HG03159 (cell line): Measurements from ENCODE around the gene CACNG6.
"Not testable (repeated sequence)": the region's sequence is repeated elsewhere in the genome, so short reads cannot be mapped to it uniquely, and the experiment has no call there.

Experiments used
- ATAC-seq: cut with Tn5 transposase; IDR thresholded peaks from one replicate; pipeline ENCODE4 v1.9.1; 2021; ENCODE audit warnings: mild to moderate bottlenecking, moderate library complexity; ENCODE audit not compliant: unreplicated experiment

The CACNG6 gene, protein sequence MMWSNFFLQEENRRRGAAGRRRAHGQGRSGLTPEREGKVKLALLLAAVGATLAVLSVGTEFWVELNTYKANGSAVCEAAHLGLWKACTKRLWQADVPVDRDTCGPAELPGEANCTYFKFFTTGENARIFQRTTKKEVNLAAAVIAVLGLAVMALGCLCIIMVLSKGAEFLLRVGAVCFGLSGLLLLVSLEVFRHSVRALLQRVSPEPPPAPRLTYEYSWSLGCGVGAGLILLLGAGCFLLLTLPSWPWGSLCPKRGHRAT

DNA sequence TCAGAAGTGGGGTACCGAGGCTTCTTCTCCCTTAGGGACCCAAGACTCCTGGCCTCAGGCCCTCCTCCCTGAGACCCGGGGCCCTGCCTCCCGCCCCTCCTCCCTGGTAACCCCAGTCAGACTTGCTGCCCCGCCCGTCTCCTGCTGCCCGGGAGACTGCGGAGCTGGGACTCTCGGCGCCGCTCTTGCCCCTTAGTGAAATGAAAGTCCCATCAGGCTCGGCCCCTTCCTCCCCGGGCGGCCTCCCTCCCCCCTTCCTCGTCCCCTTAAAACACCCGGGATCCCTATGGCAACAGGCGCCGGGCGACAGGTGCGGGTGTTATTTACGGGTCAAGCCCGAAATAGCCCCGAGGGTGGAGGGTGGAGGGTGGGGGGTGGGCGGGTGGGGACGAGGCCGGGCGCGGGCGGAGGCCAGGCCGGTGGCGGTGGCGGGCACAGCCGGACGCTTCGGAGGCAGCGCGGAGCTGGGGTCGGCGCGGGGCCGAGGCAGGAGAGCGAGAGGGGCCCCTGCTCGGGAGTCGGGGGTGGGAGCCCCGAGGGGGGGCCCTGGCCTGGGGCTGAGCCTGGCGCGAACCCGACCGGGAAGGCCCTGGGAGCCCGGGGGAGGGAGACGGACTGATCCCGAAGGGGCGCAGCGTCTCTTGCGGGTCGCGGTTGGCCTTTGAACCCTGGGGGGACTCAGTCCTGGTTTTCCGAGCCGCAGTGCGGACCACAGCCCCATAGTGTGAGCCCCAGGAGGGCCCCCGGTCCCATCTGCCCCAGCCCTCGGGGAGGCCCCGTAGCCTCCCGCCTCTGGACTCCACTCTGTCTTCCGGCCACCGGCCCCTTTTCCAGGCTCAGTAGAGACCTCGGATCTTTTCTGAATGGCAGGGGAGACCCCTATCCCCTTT, at the start of gene CACNG6:
CACNG6 (plus strand) TSS at position 414 of the 890 bp plus-strand sequence. CDS start 1,241 bp downstream, outside the sequence.
- no peak for ATAC-seq

DNA sequence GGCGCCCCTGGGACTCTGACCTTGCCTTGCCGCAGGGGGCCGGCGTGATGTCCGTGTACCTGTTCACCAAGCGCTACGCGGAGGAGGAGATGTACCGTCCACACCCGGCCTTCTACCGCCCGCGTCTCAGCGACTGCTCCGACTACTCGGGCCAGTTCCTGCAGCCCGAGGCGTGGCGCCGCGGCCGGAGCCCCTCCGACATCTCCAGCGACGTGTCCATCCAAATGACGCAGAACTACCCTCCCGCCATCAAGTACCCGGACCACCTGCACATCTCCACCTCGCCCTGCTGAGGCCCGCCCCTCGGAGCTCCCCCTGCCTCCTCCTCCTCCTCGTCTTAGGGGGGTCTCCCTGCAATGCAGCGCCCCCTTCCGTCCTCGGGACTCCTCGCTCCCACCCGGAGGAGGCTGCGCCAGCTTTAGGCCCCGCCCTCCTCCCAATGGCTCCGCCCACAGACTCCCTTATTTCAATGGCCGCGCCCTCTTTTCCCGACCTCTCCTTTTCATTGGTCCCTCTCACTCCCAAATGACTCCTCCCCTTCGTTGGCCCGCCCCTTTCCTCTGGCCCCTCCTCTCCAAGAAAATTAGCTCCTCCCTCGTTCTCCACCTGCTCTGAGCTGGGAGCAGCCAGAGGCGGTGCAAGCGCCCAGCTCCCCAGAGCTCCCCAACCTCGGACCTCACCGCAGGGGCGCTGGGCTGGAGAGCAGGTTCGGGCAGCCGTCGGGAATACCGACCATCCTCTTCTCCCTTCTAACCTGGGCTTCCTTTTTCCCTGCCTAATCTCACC, 49.2 kb upstream of the CACNG6 start:
- no peak for ATAC-seq

DNA sequence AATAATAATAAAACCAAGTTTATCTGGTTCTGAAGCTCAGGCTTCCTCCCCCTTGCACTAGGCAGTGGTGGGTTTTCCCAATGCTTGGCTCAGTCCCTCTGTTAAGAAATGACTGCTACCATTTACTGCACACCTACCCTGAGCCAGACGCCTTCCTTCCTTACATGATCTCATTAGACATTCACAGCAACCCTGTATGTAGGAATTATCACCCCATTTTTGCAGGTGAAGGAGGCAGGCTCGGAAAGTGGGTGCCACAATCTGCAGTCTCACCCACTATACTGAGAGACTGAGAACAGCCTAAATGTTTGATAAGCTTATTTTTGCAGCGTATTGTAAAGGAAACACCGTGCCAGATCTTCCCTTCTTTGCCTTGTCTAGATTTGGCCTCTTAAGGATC, 47.0 kb upstream of the CACNG6 start:
- ATAC-seq = no peak

DNA sequence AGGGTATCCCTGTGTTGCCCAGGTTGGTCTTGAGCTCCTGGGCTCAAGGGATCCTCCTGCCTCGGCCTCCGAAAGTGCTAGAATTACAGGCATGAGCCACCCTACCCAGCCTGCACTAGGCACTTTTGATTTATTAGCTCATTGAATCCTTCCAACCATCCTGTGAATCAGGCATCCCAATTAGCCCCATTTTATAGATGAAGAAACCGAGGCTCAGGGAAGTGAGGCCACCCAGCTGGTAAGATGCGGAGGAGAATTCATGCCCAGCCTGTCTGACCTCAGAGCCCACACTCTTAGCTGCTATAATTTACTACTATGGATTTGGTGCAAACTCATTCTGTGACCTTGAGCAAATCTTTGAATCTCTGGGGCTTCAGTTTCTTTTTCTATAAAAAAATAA, 46.5 kb upstream of the CACNG6 start:
- ATAC-seq = no peak

DNA sequence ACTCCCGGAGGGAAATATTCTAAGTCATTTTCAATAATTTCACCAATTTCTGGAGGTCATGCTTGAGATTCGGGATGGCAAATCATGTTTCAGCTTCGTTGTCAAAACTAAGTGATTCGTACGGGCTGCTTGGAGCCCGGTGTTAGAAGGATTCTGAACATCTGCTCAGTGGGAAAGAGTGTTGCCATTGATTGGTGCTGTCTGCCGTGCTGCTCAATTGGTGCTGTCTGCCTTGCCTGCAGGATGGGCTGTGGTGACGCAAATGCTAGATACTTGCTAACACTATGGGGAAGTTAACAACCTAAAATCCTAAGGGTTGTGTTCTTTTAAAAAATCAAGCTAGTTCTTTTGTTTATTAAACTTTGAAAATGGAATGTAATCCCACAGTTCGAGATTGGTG, 46.0 kb upstream of the CACNG6 start:
- no peak for ATAC-seq

DNA sequence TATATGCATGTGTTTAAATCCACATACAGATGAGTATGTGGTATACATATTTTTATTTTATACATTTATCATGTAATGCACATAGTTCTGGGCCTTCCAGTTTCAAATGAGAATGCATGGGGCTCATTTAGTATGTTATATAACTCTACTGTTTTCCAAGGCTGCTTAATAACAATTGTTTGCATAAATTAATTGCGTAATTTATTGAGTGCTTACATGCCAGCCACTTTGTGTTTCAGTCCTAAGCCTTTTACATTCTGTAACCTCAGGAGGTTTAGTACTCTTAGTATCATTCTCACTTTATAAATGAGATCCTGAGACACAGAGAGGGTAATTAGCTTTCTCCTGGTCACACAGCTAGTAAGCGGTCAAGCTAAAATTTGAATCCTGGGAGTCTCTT, 45.4 kb upstream of the CACNG6 start:
- ATAC-seq = no peak

DNA sequence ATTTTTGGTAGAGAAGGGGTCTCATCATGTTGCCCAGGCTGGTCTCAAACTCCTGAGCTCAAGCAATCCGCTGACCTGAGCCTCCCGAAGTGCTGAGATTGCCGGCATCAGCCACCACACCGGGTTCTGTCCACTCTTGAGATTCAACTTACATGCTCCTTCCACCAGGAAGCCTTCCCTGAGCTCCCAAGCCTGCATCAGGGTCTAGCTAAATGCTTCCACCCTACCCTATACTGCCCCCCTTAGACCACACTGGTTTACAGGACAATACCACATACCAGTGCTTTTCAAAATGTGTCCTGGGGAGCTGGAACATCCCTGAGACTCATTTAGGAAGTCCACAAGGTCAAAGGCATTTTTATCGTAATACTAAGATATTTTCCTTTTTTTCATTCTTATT, 43.8 kb upstream of the CACNG6 start:
- ATAC-seq = no peak

DNA sequence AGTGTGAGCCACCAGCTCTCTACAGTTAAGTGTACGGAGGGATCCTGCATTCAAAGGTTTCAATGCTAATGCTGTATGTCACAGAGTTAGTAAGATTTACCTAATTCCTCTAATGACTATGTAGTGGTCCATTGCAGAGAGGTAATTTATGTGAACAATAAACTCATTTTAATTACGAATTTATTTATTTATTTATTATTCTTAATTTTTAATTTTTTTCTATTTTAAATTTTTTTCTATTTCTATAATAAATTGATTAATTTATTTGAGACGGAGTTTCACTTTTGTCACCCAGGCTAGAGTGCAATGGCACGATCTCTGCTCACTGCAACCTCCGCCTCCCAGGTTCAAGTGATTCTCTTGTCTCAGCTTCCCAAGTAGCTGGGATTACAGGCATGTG, 42.8 kb upstream of the CACNG6 start:
- not testable (repeated sequence) for ATAC-seq

DNA sequence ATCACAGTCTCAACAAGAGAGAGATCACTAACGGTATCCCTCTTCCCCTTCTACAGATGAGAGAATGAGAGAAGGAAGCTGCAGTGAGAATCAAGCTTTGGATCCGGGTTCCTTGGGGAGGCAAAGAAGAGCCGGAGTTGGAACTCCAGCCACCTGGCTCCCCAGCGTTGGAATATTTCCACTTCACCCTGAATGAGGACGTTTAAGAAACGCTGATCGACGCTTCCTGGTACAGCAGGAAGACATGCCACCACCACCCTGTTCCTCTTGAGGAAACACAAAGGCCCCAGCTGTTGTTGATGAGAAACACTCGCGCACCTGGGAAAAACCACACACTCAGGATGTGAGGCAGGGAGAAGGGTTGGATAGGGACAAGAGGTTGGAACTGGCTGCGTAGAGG, 40.0 kb upstream of the CACNG6 start:
- ATAC-seq = no peak

DNA sequence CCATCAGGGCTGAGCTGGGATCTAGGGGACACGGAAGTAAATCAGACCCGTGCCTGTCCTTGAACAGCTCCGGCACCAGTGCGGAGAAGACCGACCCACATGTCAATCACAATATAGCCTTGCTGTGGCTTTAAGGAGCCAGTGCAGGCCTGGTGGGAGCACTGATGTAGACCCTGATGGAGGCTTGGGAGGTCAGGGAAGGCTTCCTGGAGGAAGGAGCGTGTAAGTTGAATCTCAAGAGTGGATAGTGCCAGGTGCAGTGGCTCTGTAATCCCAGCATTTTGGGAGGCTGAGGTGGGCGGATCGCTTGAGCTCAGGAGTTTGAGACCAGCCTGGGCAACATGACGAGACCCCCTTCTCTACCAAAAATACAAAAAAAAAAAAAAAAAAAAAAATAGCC, 39.5 kb upstream of the CACNG6 start:
- no peak for ATAC-seq

DNA sequence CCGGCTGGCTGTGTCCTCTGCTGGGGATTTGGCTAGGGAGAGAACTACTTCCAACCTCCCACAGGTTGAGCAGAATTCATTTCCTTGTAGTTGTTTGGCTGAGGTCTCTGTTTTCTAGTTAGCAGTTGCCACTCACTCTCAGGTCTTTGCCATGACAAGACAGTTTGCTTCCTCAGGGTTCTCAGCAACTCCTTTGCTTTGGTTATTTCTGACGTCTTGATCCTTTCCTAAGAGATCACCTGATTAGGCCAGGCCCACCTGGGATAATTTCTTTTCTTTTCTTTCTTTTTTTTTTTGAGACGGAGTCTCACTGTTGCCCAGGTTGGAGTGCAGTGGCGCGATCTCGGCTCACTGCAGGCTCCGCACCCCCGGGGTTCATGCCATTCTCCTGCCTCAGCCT, 38.1 kb upstream of the CACNG6 start:
- ATAC-seq = no peak

DNA sequence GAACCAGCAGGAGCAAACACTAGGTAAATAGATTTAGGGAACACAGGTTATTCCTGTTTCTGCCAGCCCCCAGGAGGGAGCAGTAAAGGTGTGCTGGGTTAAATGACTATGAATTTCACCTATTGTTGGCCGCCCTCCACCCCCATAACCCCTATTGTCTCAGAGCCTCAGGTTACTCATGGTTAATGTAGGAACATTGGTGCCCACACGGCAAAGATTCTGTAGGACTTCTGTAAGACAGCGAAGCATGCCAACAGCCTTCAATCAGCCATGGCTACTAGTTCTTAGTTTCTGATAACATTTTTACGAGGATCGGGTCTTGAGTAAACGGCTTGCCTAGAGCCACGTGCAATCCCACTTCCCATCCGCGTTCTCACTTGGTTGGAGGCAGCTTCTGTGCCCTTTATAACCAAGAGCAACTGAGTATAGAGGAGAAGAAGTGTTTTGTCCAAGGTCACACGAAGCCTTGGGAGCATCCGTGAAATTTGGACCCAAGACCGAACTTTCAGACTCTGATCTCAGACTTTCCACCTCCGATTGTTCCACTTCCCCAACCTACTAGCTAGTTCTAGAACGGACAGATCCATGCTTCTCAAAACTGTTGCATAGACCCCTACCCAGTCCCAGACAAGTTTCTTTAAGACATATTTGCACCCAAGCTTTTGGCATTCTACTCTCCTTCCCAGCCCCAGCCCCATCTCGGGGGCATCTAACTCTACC, 33.8 kb upstream of the CACNG6 start:
- no peak for ATAC-seq

DNA sequence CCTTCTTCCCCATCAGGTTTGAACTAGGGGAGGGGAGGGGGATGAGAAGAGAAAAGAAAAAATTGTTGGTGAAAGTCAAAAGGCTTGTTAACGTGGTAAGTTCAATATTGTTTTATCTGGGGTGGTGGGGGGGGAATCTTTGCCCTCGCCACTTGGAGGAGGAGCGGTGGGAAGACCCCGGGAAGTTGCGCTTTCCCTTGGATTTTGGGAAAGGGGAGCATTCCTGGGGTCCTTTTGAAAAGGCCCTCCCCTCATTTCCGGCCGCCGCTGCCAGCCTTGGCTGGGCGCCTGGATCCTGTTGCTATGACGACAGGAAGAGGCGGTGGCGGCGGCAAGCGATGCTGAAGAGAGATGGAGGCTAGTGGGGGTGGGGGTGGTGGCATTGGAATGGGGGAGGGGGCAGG, 33.3 kb upstream of the CACNG6 start:
- no peak for ATAC-seq

DNA sequence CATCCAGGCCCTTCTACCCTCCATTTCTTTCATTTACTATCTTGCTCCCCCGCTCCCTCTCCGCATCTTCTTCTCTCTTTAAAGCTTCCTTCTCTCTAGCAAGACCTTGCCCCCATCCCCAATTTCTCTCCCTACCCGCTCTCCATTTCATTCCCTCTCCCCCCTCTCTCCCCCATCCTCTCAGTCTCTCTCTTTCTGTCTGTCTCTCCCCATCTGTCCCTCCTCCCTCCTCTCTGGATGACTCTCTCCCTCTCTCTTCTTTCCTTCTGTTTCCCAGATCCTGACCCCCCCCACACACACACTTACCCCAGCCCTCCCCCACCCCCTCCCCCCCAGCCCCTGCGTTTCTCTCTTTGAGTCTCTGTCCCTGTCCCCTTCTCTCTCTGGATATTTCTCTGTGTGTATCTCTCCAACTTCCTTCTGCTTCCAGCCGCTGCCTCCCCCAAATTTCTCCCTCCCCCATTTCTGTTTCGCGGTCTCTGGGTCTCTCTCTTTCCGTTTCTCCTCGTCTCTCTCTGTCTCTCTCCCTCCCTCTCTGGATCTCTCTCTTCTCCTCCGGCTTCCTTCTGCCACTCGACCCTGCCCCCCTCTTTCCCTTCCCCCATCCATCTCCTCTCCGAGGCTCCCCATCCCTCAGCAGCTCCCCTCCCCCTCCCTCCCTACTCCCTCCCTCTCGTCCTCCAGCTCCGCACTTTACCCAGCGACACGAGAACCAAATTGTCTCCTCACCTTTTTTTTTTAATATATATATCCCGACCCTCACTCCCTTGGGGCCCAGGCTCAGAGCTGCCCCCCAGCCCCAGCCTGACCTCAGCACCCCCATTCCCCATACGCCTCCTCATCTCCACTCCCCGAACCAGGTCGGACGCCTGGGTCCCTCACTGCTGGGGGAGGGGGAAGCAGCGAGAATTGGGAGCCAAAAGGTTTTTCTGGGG, 32.3 kb upstream of the CACNG6 start:
- no peak for ATAC-seq

DNA sequence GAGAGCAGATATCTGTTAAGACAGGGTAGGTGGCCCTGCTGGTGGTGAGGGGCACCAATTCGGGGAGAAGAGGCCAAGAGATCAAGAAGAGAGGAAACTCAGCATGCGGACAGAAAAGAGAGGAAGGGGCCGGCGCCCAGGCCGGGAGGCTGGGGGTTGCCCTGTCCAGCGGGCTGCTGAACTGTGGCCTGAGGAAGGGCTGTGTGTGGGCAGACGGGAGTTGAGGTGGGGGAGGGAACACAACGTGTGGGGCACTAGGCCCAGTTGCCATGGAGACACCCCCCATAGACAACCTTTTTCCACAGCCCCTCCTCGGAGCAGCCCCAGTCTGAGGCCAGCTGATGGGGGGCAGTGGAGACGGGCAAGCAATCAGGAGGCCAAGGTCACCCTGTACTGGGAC, 31.2 kb upstream of the CACNG6 start:
- ATAC-seq = no peak

DNA sequence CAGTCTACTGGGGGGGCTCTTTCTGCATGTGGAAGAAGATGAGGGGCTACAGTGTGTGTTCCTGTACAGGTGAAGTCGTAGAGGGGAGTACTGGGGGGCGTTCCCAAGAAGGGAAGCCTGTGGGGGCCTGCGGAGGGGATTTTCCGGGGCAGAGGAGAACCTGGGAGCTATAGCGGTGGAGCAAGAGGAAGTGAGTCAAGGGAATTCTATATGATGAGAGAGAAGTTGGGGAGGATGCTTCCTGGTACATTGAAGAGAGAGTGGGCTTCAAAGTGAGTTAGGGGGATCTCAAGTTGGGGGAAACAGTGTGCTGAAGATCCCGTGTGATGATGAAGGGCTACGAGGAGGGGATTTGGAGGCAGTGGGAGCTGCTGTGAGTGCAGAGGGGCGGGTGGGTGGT, 30.6 kb upstream of the CACNG6 start:
- ATAC-seq = no peak

DNA sequence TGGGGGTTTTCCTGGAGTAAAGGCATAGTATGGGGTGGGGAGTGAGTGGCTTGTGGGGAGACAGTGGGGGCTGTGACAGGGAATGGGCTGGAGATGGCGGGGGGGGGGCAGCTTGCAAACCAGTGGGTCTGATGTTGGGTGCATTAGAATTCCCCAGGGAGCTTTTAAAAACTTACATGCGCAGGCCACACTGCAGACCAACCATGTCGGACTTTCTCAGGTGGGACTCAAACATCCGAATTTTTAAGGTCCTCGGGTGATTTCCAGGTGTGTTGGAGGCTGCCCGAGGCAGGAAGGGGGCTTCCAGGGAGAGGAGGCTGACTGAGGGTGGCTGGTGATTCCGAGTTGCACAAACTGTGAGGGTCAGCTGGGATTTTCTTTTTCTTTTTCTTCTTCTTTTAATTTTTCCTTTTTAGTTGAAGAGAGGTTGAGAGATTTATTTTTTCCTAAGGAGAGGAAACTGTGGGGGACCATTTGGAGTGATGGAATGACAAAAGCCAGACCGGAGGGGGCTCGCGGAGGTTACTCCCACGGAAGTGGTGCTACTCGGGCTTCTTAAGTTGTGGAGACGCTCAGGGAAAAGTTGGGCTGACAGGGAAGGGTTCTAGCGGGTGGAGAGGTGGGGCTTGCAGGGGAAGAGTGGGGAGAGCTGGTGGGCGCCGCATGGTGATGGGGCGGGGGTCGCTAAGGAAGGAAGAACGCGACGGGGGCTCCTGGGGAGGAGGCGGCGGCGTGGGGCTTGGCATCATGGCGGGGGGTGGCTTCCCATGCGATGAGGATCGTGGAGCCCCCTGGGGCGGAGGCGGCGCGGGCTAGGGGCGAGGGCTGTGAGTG, 29.7 kb upstream of the CACNG6 start:
- no peak for ATAC-seq

DNA sequence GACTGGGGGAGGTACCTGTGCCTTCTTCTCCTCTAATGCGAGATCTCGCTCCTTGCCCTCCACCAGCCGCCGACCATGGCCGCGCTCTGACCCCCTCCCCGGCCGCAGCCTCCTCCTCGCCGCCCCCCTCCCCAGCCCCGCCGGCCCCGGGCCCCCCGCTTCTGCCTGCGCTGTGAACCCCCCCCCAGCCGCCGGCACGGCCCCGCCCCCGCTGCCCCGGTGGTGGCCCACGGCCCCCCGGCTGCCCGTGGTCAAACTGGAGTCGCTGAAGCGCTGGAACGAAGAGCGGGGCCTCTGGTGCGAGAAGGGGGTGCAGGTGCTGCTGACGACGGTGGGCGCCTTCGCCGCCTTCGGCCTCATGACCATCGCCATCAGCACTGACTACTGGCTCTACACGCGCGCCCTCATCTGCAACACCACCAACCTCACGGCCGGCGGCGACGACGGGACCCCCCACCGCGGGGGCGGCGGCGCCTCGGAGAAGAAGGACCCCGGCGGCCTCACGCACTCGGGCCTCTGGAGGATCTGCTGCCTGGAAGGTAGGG, 28.5 kb upstream of the CACNG6 start, which contains the start of gene CACNG8:
CACNG8 (plus strand) TSS at position 51 of the 545 bp plus-strand sequence.
- ATAC-seq = no peak

DNA sequence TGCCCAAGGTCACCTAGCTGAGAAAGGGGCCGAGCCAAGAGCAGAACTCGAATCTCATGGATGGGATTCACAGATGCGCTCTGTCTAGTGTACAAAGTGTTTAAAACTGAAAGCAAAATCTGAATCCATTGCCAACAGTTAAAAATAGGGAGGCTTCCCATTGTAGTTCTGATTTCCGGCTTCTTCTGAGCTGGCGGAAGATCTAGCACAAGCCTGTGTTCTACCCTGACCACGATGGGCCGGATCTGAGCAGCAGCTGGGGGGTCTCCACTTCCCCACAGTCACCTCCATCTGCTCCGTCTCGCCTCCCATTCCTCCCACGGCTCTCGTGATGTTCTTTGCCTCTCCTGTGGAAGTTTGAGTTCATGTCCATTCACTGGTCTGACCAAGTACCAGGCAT, 26.3 kb upstream of the CACNG6 start:
- ATAC-seq = no peak
